PC-3 (cell line): ENCODE data around the gene RPAP2.

Experiments
- CTCF ChIP-seq: fragments of 300-600 bp; sonication (generic); conservative IDR thresholded peaks from 2 replicates; pipeline ENCODE4 v1.5.1; 2017; ENCODE audit warnings: antibody characterized with exemption, low read depth, mild to moderate bottlenecking, low read length
- EZH2 ChIP-seq: fragments of 300-600 bp; sonication (generic); IDR thresholded peaks from one replicate; pipeline ENCODE4 v1.6.1; 2017; ENCODE audit warnings: antibody characterized with exemption, mild to moderate bottlenecking, low read length; ENCODE audit not compliant: unreplicated experiment
- EZH2phosphoT487 ChIP-seq: fragments of 300-600 bp; sonication (generic); IDR thresholded peaks from 2 replicates; pipeline ENCODE4 v1.6.1; 2018; ENCODE audit warnings: mild to moderate bottlenecking, antibody characterized with exemption, low read length, borderline replicate concordance

- no peak for TF ChIP-seq CTCF
- no peak for TF ChIP-seq EZH2
- no peak for TF ChIP-seq EZH2phosphoT487
These were observed 22.8 kb upstream of the RPAP2 start for GRCh38 chr1:92276082-92276481.
